Lower lobe of right lung (tissue), 2 donors: ENCODE data around the gene TRPC4. TPM values are rescaled to one million over a fixed set of nuclear protein-coding genes. Genes with fewer than 3 reads are reported as not detected.
A peak's percentile ranks its signal among the peaks of the same experiment; 100 is the strongest.

Source experiments
- ATAC-seq, 2 donors: fragments of 200-7000 bp; cut with Tn5 transposase; one replicate each; pipeline ENCODE4 v1.9.1; 2020 to 2022; ENCODE audit warnings: mild to moderate bottlenecking in 2 of 2, moderate library complexity in 2 of 2
- DNase-seq: peaks from one replicate; pipeline ENCODE4 v3.0.0-alpha.2; 2020
- H3K27ac ChIP-seq: fragments of 200-600 bp; one replicate; pipeline ENCODE4 v1.8.0; 2022
- H3K27me3 ChIP-seq: fragments of 200-600 bp; one replicate; pipeline ENCODE4 v1.8.0; 2022; ENCODE audit warnings: low read depth
- H3K36me3 ChIP-seq: fragments of 200-600 bp; one replicate; pipeline ENCODE4 v1.8.0; 2022; ENCODE audit warnings: mild to moderate bottlenecking
- H3K4me1 ChIP-seq: fragments of 200-600 bp; one replicate; pipeline ENCODE4 v1.8.0; 2022
- H3K4me3 ChIP-seq: fragments of 200-600 bp; one replicate; pipeline ENCODE4 v1.8.0; 2022; ENCODE audit warnings: mild to moderate bottlenecking
- H3K9me3 ChIP-seq: fragments of 200-600 bp; one replicate; pipeline ENCODE4 v1.8.0; 2022
- CTCF ChIP-seq: fragments of 200-600 bp; IDR thresholded peaks from one replicate; pipeline ENCODE4 v1.8.0; 2022; ENCODE audit warnings: antibody characterized with exemption, mild to moderate bottlenecking
- intact Hi-C: fragments of 100-400 bp; cut with DNase I; formaldehyde crosslinking; loops from one replicate; pipeline ENCODE4 v1.11.0; 2022
- total RNA-seq: library from RNA; stranded (reverse); fragmentation: NEBNext Ultra II Directional; extraction: Animal tissue kit (Norgen Biotek cat#: 25700); gene quantifications from one replicate; pipeline ENCODE4 v1.2.1, GENCODE V29; 2021
- donor health status: DM: no; HTN: yes; CAD: no; lungs with severe emphysema.

TRPC4 gene
- total RNA-seq, 1 donor from 2014 or later = 0.71 TPM

- H3K27ac ChIP-seq = no peak overlapping the region
- no peaks in the 10 kb centered on the region for H3K9me3 ChIP-seq
- no peaks in the 10 kb centered on the region for H3K27me3 ChIP-seq
- peak; percentile 30 for TF ChIP-seq CTCF
- ATAC-seq (no peak), DNase-seq (no peak)
- no peaks in the 10 kb centered on the region for H3K36me3 ChIP-seq
- H3K4me1 ChIP-seq = no peaks in the 10 kb centered on the region
- H3K4me3 ChIP-seq = no peak overlapping the region
- intact Hi-C loops = loop anchor here (10.0 kb wide), 1 partner anchor 504 kb away; the partner anchor contains the start of gene CSNK1A1L
Observed at GRCh38 chr13:37608750-37609339, 260.7 kb downstream of the TRPC4 start.

- DNase-seq (no peak), ATAC-seq (no peak)
- no peaks in the 10 kb centered on the region for H3K27me3 ChIP-seq
- TF ChIP-seq CTCF = peak; percentile 55
- H3K27ac ChIP-seq = no peak overlapping the region
- H3K36me3 ChIP-seq = no peaks in the 10 kb centered on the region
- H3K4me1 ChIP-seq = no peaks in the 10 kb centered on the region
- intact Hi-C loops = loop anchor here (10.0 kb wide), 1 partner anchor 498 kb away; the partner anchor contains the start of gene CSNK1A1L
- H3K9me3 ChIP-seq = no peaks in the 10 kb centered on the region
- no peak overlapping the region for H3K4me3 ChIP-seq
Observed at GRCh38 chr13:37602733-37603381, 266.7 kb downstream of the TRPC4 start.

GRCh38 chr13:37601648-37602440 is 267.7 kb downstream of the TRPC4 start:
- H3K4me1 ChIP-seq = no peaks in the 10 kb centered on the region
- H3K27me3 ChIP-seq = no peaks in the 10 kb centered on the region
- DNase-seq = no peak
- H3K4me3 ChIP-seq = no peak overlapping the region
- H3K36me3 ChIP-seq = no peaks in the 10 kb centered on the region
- no peaks in the 10 kb centered on the region for H3K9me3 ChIP-seq
- no peak for TF ChIP-seq CTCF
- H3K27ac ChIP-seq = no peak overlapping the region
- ATAC-seq = no peak
- intact Hi-C loops = loop anchor here (10.0 kb wide), 1 partner anchor 497 kb away; the partner anchor contains the start of gene CSNK1A1L

- no peaks in the 10 kb centered on the region for H3K4me1 ChIP-seq
- DNase-seq (no peak), ATAC-seq (no peak)
- H3K36me3 ChIP-seq = no peaks in the 10 kb centered on the region
- no peak overlapping the region for H3K27ac ChIP-seq
- no peaks in the 10 kb centered on the region for H3K27me3 ChIP-seq
- TF ChIP-seq CTCF = no peak
- no peak overlapping the region for H3K4me3 ChIP-seq
- no peaks in the 10 kb centered on the region for H3K9me3 ChIP-seq
- intact Hi-C loops = no loop called here
Observed at GRCh38 chr13:37599519-37599918, 270.1 kb downstream of the TRPC4 start.

- Histone ChIP-seq H3K27ac (no peak within 1 kb of the TSS), H3K36me3 (no peaks in the 10 kb centered on the region), H3K4me1 (no peaks in the 10 kb centered on the region), H3K9me3 (no peaks in the 10 kb centered on the region), H3K4me3 (peak within 1 kb of the TSS; percentile 18), H3K27me3 (no peaks in the 10 kb centered on the region)
- intact Hi-C loops = no loop called here
- TF ChIP-seq CTCF = no peak
- ATAC-seq (no peak), DNase-seq (no peak)
Observed at GRCh38 chr13:37598597-37598996, 271.0 kb downstream of the TRPC4 start, which contains the start of gene POSTN. TSS of gene POSTN (minus strand) at chr13:37598768. CDS start at chr13:37598726, 42 bp downstream.
